ENCODE measurements around the gene IDUA.

Gene IDUA

DNA sequence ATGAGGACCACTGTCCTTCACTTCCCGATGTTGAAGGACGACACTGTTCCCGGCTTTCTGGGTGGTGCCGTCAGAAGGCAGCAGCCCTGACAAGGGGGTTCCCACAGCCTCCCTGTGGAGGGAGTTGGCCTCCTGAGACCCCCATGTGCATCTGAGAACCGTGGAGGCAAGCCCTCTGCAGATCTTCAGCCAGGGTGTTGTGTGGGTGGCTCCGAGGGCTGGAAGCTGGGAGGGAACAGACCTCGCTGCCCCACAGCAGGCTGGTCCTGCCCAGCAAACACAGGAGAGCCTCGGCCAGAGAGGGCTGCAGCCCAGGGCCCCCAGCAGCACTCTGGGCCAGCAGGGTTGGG, 29.6 kb upstream of the IDUA start:
- no peaks in the 10 kb centered on the region for H3K27me3 ChIP-seq (ENCODE audit: control insufficient read depth, insufficient read depth, low read length)
- H3K36me3 ChIP-seq (ENCODE audit: control insufficient read depth, insufficient read depth, low read length): no peaks in the 10 kb centered on the region
- no peaks in the 10 kb centered on the region; the same call in 1 of the 2 replicates for H3K4me1 ChIP-seq (ENCODE audit: control insufficient read depth, insufficient read depth, low read length)
- H3K27ac ChIP-seq (ENCODE audit: low read length): no peak overlapping the region
- no CpG with 5 or more reads among the region's 8 CpGs for WGBS (ENCODE audit: insufficient coverage, insufficient read length)
- no peak overlapping the region for H3K4me3 ChIP-seq (ENCODE audit: low read length)
- H3K9me3 ChIP-seq (ENCODE audit: control insufficient read depth, insufficient read depth, low read length): no peaks in the 10 kb centered on the region
- DNase-seq (ENCODE audit: low read depth, low spot score): no peak

DNA sequence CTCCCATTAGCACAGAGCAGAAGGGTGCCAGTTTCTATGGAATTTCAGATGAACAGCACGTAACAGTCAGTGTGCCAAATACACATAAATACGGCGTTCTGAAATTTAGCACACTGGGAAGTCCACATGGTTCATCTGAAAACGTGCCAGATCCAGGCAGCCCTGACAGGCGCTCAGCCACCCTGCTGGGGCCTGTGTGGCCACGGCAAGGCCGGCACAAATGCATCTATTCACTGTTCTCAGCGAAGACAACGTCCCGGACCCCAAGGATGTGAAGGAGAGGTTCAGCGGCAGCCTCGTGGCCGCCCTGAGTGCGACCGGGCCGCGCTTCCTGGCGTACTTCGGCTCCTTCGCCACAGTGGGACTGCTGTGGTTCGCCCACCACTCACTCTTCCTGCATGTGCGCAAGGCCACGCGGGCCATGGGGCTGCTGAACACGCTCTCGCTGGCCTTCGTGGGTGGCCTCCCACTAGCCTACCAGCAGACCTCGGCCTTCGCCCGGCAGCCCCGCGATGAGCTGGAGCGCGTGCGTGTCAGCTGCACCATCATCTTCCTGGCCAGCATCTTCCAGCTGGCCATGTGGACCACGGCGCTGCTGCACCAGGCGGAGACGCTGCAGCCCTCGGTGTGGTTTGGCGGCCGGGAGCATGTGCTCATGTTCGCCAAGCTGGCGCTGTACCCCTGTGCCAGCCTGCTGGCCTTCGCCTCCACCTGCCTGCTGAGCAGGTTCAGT, 29.1 kb upstream of the IDUA start:
- no peak for DNase-seq (ENCODE audit: low read depth, low spot score)
- no CpG with 5 or more reads among the region's 45 CpGs for WGBS (ENCODE audit: insufficient coverage, insufficient read length)
- H3K27ac ChIP-seq (ENCODE audit: low read length): no peak overlapping the region
- H3K9me3 ChIP-seq (ENCODE audit: control insufficient read depth, insufficient read depth, low read length): no peaks in the 10 kb centered on the region
- no peaks in the 10 kb centered on the region; the same call in 1 of the 2 replicates for H3K4me1 ChIP-seq (ENCODE audit: control insufficient read depth, insufficient read depth, low read length)
- H3K4me3 ChIP-seq (ENCODE audit: low read length): no peak overlapping the region
- H3K36me3 ChIP-seq (ENCODE audit: control insufficient read depth, insufficient read depth, low read length): no peaks in the 10 kb centered on the region; the same call in 1 of the 2 replicates
- no peaks in the 10 kb centered on the region for H3K27me3 ChIP-seq (ENCODE audit: control insufficient read depth, insufficient read depth, low read length)

- no peaks in the 10 kb centered on the region for H3K27me3 ChIP-seq (ENCODE audit: control insufficient read depth, insufficient read depth, low read length)
- no peaks in the 10 kb centered on the region; the same call in 1 of the 2 replicates for H3K4me1 ChIP-seq (ENCODE audit: control insufficient read depth, insufficient read depth, low read length)
- WGBS (ENCODE audit: insufficient coverage, insufficient read length): no CpG with 5 or more reads among the region's 17 CpGs
- no peak overlapping the region for H3K27ac ChIP-seq (ENCODE audit: low read length)
- peaks cover 1% of the 10 kb centered on the region; the same call in 1 of the 2 replicates for H3K36me3 ChIP-seq (ENCODE audit: control insufficient read depth, insufficient read depth, low read length)
- DNase-seq (ENCODE audit: low read depth, low spot score): no peak
- no peaks in the 10 kb centered on the region for H3K9me3 ChIP-seq (ENCODE audit: control insufficient read depth, insufficient read depth, low read length)
- no peak overlapping the region for H3K4me3 ChIP-seq (ENCODE audit: low read length)
Observed at GRCh38 chr4:958314-958665, 28.6 kb upstream of the IDUA start.

DNA sequence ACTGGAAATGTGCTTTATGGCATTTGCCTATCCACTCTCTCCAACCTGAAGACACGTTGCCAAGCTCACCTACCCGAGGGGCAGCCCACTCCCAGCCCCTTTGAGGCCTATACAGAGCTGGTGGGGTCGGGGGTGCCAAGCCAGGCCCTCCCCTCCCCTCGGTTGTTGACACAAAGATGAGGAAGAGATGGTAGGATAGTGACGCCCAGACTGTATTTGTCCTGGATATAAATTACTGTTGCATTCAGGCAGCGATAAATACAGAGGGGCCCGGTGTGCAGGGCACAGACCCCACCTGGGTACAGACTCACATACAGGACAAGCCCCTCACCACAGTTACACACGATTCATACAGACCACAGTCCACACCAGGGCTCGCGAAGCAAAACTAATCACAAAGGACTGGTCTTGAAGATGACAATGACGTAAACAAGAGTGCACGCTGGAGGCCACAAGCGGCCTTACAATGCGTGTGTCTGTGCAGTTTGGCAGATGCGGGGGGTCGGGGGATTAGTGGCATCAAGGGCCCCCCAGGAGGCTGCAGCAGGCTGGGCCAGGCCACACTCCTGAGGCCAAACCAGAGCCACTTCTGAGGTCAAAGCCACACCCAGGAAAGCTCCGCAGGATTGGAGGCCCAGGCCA, 28.0 kb upstream of the IDUA start:
- WGBS (ENCODE audit: insufficient coverage, insufficient read length): no CpG with 5 or more reads among the region's 17 CpGs
- no peaks in the 10 kb centered on the region for H3K27me3 ChIP-seq (ENCODE audit: control insufficient read depth, insufficient read depth, low read length)
- H3K4me1 ChIP-seq (ENCODE audit: control insufficient read depth, insufficient read depth, low read length): no peaks in the 10 kb centered on the region; the same call in 1 of the 2 replicates
- no peak for DNase-seq (ENCODE audit: low read depth, low spot score)
- peaks cover 2% of the 10 kb centered on the region; the same call in 1 of the 2 replicates for H3K36me3 ChIP-seq (ENCODE audit: control insufficient read depth, insufficient read depth, low read length)
- H3K4me3 ChIP-seq (ENCODE audit: low read length): no peak overlapping the region
- H3K9me3 ChIP-seq (ENCODE audit: control insufficient read depth, insufficient read depth, low read length): no peaks in the 10 kb centered on the region
- H3K27ac ChIP-seq (ENCODE audit: low read length): no peak overlapping the region

- WGBS (ENCODE audit: insufficient coverage, insufficient read length): no CpG with 5 or more reads among the region's 24 CpGs
- Histone ChIP-seq H3K27me3 (ENCODE audit: control insufficient read depth, insufficient read depth, low read length) (no peaks in the 10 kb centered on the region), H3K36me3 (ENCODE audit: control insufficient read depth, insufficient read depth, low read length) (peaks cover 2% of the 10 kb centered on the region; the same call in 1 of the 2 replicates)
Observed at GRCh38 chr4:959338-960139, 27.3 kb upstream of the IDUA start.

DNA sequence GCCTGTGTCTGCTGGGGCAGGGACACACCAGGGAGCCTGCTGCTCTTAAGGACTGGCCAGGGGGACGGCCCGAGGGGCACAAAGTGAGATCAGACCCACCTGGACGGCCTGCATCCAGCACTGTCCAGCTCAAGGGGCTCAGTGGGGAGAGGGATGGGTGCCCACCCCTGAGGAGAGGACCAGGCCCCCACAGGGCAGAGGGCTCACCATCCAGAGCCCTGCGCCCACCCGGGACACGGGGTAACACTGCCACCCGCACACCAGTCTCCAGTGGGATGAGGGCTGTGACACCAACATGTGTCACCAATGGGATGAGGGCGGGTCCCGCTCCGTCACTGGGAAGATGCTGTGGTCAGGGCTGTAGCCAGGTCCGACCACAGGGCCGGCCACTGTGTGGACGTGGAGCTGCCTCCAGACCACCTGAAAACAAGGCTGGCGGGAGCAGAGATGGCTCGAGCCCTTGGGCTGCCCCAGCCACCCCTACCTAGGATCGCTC, 26.7 kb upstream of the IDUA start:
- Histone ChIP-seq H3K9me3 (ENCODE audit: control insufficient read depth, insufficient read depth, low read length) (no peaks in the 10 kb centered on the region), H3K36me3 (ENCODE audit: control insufficient read depth, insufficient read depth, low read length) (peaks cover 4% of the 10 kb centered on the region; the same call in 1 of the 2 replicates), H3K4me3 (ENCODE audit: low read length) (no peak overlapping the region), H3K4me1 (ENCODE audit: control insufficient read depth, insufficient read depth, low read length) (no peaks in the 10 kb centered on the region; the same call in 1 of the 2 replicates), H3K27me3 (ENCODE audit: control insufficient read depth, insufficient read depth, low read length) (no peaks in the 10 kb centered on the region), H3K27ac (ENCODE audit: low read length) (no peak overlapping the region)
- DNase-seq (ENCODE audit: low read depth, low spot score): no peak
- WGBS (ENCODE audit: insufficient coverage, insufficient read length): no CpG with 5 or more reads among the region's 16 CpGs

More at GRCh38 chr4:959338-960139, 27.3 kb upstream of the IDUA start:
- no peaks in the 10 kb centered on the region; the same call in 1 of the 2 replicates for H3K4me1 ChIP-seq (ENCODE audit: control insufficient read depth, insufficient read depth, low read length)
- H3K9me3 ChIP-seq (ENCODE audit: control insufficient read depth, insufficient read depth, low read length): no peaks in the 10 kb centered on the region
- DNase-seq (ENCODE audit: low read depth, low spot score): no peak
- no peak overlapping the region for H3K4me3 ChIP-seq (ENCODE audit: low read length)
- no peak overlapping the region for H3K27ac ChIP-seq (ENCODE audit: low read length)

GRCh38 chr4:960636-961350, 26.1 kb upstream of the IDUA start:
- Histone ChIP-seq H3K4me1 (ENCODE audit: control insufficient read depth, insufficient read depth, low read length) (no peaks in the 10 kb centered on the region; the same call in 1 of the 2 replicates), H3K4me3 (ENCODE audit: low read length) (no peak overlapping the region), H3K27ac (ENCODE audit: low read length) (no peak overlapping the region), H3K9me3 (ENCODE audit: control insufficient read depth, insufficient read depth, low read length) (no peaks in the 10 kb centered on the region), H3K36me3 (ENCODE audit: control insufficient read depth, insufficient read depth, low read length) (peaks cover 5% of the 10 kb centered on the region; the same call in 1 of the 2 replicates), H3K27me3 (ENCODE audit: control insufficient read depth, insufficient read depth, low read length) (no peaks in the 10 kb centered on the region)
- no peak for DNase-seq (ENCODE audit: low read depth, low spot score)
- no CpG with 5 or more reads among the region's 35 CpGs for WGBS (ENCODE audit: insufficient coverage, insufficient read length)

DNA sequence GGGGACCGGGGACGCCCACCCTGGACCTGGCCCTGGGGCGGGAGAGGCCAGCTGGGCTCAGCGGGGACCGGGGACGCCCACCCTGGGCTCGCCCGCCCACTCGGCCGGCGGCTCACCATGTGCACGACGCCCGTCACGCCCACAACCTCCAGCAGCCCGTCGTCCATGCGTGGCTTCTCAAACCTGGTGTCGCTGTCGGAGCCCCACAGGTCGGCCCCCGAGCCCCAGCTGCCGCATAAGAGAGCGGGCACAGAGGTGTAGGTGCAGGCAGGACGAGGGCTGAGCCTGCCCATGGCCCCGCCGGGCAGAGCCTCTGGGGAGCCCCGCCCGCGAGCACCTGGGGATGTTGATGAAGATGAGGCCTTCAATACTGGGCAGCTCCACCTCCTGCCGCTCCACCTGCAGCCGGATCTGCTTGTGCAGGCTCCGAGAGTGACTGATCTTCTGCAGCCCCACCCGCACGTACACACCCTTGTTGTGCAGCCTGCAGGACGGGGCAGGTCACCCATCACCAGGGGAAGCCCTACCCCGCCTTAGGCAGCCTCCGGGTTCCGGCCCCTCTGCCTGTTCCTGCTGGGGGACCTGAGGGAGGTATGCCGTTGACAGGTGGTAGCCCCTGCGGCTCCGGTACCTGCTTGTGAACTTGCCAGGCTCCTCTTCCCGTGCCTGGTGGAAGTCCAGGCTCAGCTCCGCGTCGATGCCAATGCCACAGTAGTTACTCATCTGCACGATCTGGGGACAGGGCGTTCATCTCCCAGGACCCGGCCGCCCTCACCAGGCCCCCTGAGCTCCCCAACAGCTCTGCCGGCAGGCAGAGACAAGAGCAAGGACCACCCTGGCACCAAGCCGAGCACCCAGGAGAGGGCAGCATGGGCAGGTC, 25.3 kb upstream of the IDUA start:
- no CpG with 5 or more reads among the region's 52 CpGs for WGBS (ENCODE audit: insufficient coverage, insufficient read length)
- Histone ChIP-seq H3K36me3 (ENCODE audit: control insufficient read depth, insufficient read depth, low read length) (peaks cover 5% of the 10 kb centered on the region; the same call in 1 of the 2 replicates), H3K27ac (ENCODE audit: low read length) (no peak overlapping the region)

More for the DNA sequence above, 25.3 kb upstream of the IDUA start:
- Histone ChIP-seq H3K9me3 (ENCODE audit: control insufficient read depth, insufficient read depth, low read length) (no peaks in the 10 kb centered on the region), H3K4me3 (ENCODE audit: low read length) (no peak overlapping the region), H3K27me3 (ENCODE audit: control insufficient read depth, insufficient read depth, low read length) (no peaks in the 10 kb centered on the region), H3K4me1 (ENCODE audit: control insufficient read depth, insufficient read depth, low read length) (no peaks in the 10 kb centered on the region; the same call in 1 of the 2 replicates)
- no peak for DNase-seq (ENCODE audit: low read depth, low spot score)
